HUES6 (cell line): ENCODE measurements around the gene DAPK2.

ENCODE experiments used
- H3K27ac ChIP-seq: 2 replicates; pipeline ENCODE4 v1.7.0; 2013; ENCODE audit warnings: low read depth, mild to moderate bottlenecking, low read length, inconsistent platforms
- H3K27me3 ChIP-seq: 2 replicates; pipeline ENCODE4 v1.6.1; 2013; ENCODE audit warnings: low read length; ENCODE audit not compliant: control insufficient read depth, insufficient read depth
- H3K36me3 ChIP-seq: 2 replicates; pipeline ENCODE4 v1.6.1; 2013; ENCODE audit warnings: low read length; ENCODE audit not compliant: control insufficient read depth, insufficient read depth
- H3K4me1 ChIP-seq: 2 replicates; pipeline ENCODE4 v1.6.1; 2013; ENCODE audit warnings: low read length; ENCODE audit not compliant: control insufficient read depth, insufficient read depth
- H3K4me3 ChIP-seq: 2 replicates; pipeline ENCODE4 v1.5.1; 2013; ENCODE audit warnings: low read depth, low read length
- H3K9ac ChIP-seq: one replicate; pipeline ENCODE4 v1.6.1; 2013; ENCODE audit warnings: mild to moderate bottlenecking, low read length
- H3K9me3 ChIP-seq: 2 replicates; pipeline ENCODE4 v1.6.1; 2013; ENCODE audit warnings: low read depth, low read length; ENCODE audit not compliant: control insufficient read depth, insufficient read depth

DAPK2 gene

GRCh38 chr15:63995789-63996188 lies 50.5 kb downstream of the DAPK2 start:
- H3K27me3 ChIP-seq, result no peaks in the 10 kb centered on the region
- no peaks in the 10 kb centered on the region for H3K9me3 ChIP-seq
- H3K4me3 ChIP-seq, result no peak overlapping the region
- no peak overlapping the region for H3K27ac ChIP-seq
- H3K4me1 ChIP-seq, result no peaks in the 10 kb centered on the region
- H3K36me3 ChIP-seq, result no peaks in the 10 kb centered on the region
- no peak overlapping the region for H3K9ac ChIP-seq

GRCh38 chr15:63994073-63994600 lies 52.1 kb downstream of the DAPK2 start:
- Histone ChIP-seq H3K4me1 (no peaks in the 10 kb centered on the region), H3K27me3 (no peaks in the 10 kb centered on the region), H3K27ac (no peak overlapping the region), H3K9ac (no peak overlapping the region), H3K4me3 (no peak overlapping the region), H3K36me3 (no peaks in the 10 kb centered on the region), H3K9me3 (no peaks in the 10 kb centered on the region)

GRCh38 chr15:63992300-63992699 lies 54.0 kb downstream of the DAPK2 start:
- Histone ChIP-seq H3K27me3 (no peaks in the 10 kb centered on the region), H3K27ac (no peak overlapping the region), H3K4me3 (no peak overlapping the region), H3K36me3 (no peaks in the 10 kb centered on the region), H3K4me1 (no peaks in the 10 kb centered on the region), H3K9ac (no peak overlapping the region), H3K9me3 (no peaks in the 10 kb centered on the region)

- Histone ChIP-seq H3K9ac (no peak overlapping the region), H3K27ac (no peak overlapping the region), H3K4me1 (no peaks in the 10 kb centered on the region)
Observed at GRCh38 chr15:63991706-63992105, 54.6 kb downstream of the DAPK2 start.

GRCh38 chr15:63990454-63990853 lies 55.8 kb downstream of the DAPK2 start:
- H3K4me3 ChIP-seq, result no peak overlapping the region
- no peak overlapping the region for H3K27ac ChIP-seq

More at GRCh38 chr15:63991706-63992105, 54.6 kb downstream of the DAPK2 start:
- no peaks in the 10 kb centered on the region for H3K27me3 ChIP-seq
- no peak overlapping the region for H3K4me3 ChIP-seq
- no peaks in the 10 kb centered on the region for H3K36me3 ChIP-seq
- no peaks in the 10 kb centered on the region for H3K9me3 ChIP-seq

GRCh38 chr15:63987796-63988378 lies 58.4 kb downstream of the DAPK2 start:
- no peaks in the 10 kb centered on the region for H3K36me3 ChIP-seq
- H3K9ac ChIP-seq, result no peak overlapping the region
- no peak overlapping the region for H3K27ac ChIP-seq
- no peak overlapping the region for H3K4me3 ChIP-seq
- H3K9me3 ChIP-seq, result no peaks in the 10 kb centered on the region
- H3K4me1 ChIP-seq, result no peaks in the 10 kb centered on the region
- H3K27me3 ChIP-seq, result no peaks in the 10 kb centered on the region

More at GRCh38 chr15:63990454-63990853, 55.8 kb downstream of the DAPK2 start:
- Histone ChIP-seq H3K4me1 (no peaks in the 10 kb centered on the region), H3K9ac (no peak overlapping the region), H3K27me3 (no peaks in the 10 kb centered on the region), H3K9me3 (no peaks in the 10 kb centered on the region), H3K36me3 (no peaks in the 10 kb centered on the region)

- Histone ChIP-seq H3K27me3 (no peaks in the 10 kb centered on the region), H3K4me3 (no peak overlapping the region), H3K9me3 (no peaks in the 10 kb centered on the region), H3K4me1 (no peaks in the 10 kb centered on the region), H3K36me3 (no peaks in the 10 kb centered on the region), H3K9ac (no peak overlapping the region), H3K27ac (no peak overlapping the region)
Observed at GRCh38 chr15:63986751-63987341, 59.4 kb downstream of the DAPK2 start.

GRCh38 chr15:63986185-63986680 lies 60.1 kb downstream of the DAPK2 start:
- H3K9ac ChIP-seq, result no peak overlapping the region
- no peaks in the 10 kb centered on the region for H3K27me3 ChIP-seq
- H3K36me3 ChIP-seq, result no peaks in the 10 kb centered on the region
- no peak overlapping the region for H3K27ac ChIP-seq
- no peaks in the 10 kb centered on the region for H3K9me3 ChIP-seq
- no peaks in the 10 kb centered on the region for H3K4me1 ChIP-seq
- no peak overlapping the region for H3K4me3 ChIP-seq

- Histone ChIP-seq H3K27ac (no peak overlapping the region), H3K4me1 (no peaks in the 10 kb centered on the region), H3K9me3 (no peaks in the 10 kb centered on the region), H3K9ac (no peak overlapping the region), H3K27me3 (no peaks in the 10 kb centered on the region), H3K4me3 (no peak overlapping the region), H3K36me3 (no peaks in the 10 kb centered on the region)
Observed at GRCh38 chr15:63985221-63986184, 60.8 kb downstream of the DAPK2 start.

GRCh38 chr15:63984331-63984730 lies 62.0 kb downstream of the DAPK2 start:
- no peaks in the 10 kb centered on the region for H3K36me3 ChIP-seq
- no peak overlapping the region for H3K4me3 ChIP-seq
- H3K9me3 ChIP-seq, result no peaks in the 10 kb centered on the region

More at GRCh38 chr15:63984331-63984730, 62.0 kb downstream of the DAPK2 start:
- no peaks in the 10 kb centered on the region for H3K27me3 ChIP-seq
- no peak overlapping the region for H3K27ac ChIP-seq
- no peak overlapping the region for H3K9ac ChIP-seq
- H3K4me1 ChIP-seq, result no peaks in the 10 kb centered on the region
